Vagina (tissue), 2 donors: ENCODE results near the gene ZFX.

Experiments
- CTCF ChIP-seq, 3 experiments: fragments of 450-650 bp in 2 of 3; fragments of 200-600 bp in 1 of 3; sonication (generic) in 1 of 3; IDR thresholded peaks; one replicate each; pipeline ENCODE4 v1.5.1; 2017 to 2019; ENCODE audit warnings: antibody characterized with exemption in 3 of 3, mild to moderate bottlenecking in 2 of 3, moderate library complexity in 2 of 3
- POLR2A ChIP-seq, 2 donors: fragments of 450-650 bp; IDR thresholded peaks; one replicate each; pipeline ENCODE4 v1.6.1; 2017; ENCODE audit warnings: antibody characterized with exemption in 2 of 2, mild to moderate bottlenecking in 2 of 2, moderate library complexity in 2 of 2

GRCh38 chrX:24207826-24208225, 58.3 kb downstream of the ZFX start:
- TF ChIP-seq POLR2A (IDR thresholded peaks at IDR 0.05): no peak
- no peak for TF ChIP-seq CTCF (IDR thresholded peaks at IDR 0.05)
